Measurements from ENCODE around the gene SYNE3.

Gene SYNE3

GRCh38 chr14:95469134-95469481 is 47.3 kb downstream of the SYNE3 start:
- DNase-seq = no peak

DNA sequence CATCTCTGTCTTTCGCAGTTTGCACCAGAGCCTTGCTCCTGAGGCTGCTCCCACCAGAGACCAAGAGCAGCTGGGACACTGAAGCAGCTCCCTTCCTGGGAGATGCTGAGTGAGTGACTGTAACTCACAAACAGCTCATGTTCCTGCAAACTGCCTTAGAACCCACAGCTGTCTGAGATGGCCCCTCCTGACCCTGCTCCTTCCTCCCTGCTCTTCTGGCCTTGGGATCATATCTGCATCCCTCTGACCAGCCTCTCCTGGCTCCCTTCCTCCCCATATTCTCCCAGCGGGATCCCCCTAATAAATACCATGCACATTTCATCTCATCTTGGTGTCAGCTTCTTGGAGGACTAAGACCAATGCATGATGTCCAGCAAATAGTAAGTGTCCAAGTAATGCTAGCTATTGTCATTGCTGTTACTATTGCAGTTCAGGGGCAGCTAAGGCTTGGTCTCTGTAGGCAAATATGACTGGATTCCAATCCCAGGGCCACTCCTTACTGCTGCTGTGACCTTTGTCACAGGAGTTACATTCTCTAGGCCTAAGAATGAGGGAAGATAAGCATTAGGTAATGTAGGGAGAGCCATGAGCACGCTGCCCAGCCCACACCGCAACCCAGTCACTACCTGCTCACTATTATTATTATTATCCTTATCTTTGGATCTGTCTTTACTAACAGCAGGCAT is 47.9 kb downstream of the SYNE3 start:
- DNase-seq = no peak

- no peak for DNase-seq
Observed at GRCh38 chr14:95467657-95468056, 48.8 kb downstream of the SYNE3 start.

DNA sequence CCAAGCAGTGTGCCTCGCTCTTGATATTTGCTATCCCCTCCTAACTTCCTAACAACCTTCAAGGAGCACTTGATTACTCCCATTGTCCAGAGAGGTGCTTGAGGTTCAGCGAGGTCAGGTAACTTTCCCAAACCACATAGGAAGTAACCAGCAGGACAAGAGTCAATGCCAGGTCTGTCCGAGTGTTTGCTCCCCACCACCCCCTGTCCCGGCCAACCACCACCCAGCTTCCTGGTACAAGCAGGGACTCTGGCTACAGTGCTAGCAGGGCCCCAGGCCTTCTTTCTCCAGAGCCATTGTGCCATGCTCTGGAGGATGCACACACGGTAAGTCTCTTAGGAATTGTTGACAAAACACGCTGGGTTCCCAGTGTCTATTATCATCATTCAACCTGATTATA is 49.2 kb downstream of the SYNE3 start:
- no peak for DNase-seq

All from activated CD4-positive, alpha-beta T cell treated with anti-CD3 and anti-CD28 coated beads, Interleukin-2, Interleukin-6, amounts not matched to agents 100 ng/mL and 50 ng/mL, durations not matched to agents 16 hours and 8 hours (primary cell).